Measurements from ENCODE around the gene SLC2A10.

SLC2A10 gene

DNA sequence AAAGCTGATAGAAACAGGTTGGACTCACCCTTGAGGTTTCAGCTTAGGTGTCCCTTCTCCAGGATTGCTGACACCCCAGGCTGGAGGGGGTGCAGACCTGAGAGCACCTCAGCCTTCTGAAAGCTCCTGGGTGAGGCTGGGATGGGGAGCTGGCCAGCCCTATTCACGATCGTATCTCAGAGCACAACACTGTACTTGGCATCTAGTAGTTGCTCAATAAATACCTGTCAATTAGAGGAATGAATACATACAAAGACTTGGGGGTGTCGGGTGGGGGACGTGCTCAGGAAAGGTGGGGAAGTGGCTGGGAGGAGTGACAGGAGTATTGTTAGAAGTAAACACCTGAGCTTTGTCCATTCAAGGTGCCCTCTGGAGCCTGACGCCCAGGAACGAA, 61.7 kb downstream of the SLC2A10 start:
- no peak for DNase-seq

DNA sequence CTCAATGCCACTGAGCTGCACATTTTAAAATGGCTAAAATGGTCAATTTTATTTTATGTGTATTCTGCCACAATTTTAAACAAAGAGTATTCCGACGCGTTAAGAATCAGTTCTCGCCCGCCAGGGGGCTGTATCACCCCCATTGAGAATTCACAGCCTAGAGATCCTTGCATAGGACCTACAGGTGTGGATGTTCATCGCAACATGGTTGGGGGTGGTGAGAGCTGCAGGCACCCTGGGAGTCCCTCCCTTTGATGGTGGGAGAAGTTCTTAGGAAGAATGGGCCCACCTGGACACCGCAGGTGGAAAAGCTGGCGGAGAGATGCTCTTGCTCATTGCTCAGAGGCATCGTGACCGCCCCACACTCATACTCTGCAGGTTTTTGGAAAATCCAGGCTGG, 63.5 kb downstream of the SLC2A10 start:
- DNase-seq: no peak

DNA sequence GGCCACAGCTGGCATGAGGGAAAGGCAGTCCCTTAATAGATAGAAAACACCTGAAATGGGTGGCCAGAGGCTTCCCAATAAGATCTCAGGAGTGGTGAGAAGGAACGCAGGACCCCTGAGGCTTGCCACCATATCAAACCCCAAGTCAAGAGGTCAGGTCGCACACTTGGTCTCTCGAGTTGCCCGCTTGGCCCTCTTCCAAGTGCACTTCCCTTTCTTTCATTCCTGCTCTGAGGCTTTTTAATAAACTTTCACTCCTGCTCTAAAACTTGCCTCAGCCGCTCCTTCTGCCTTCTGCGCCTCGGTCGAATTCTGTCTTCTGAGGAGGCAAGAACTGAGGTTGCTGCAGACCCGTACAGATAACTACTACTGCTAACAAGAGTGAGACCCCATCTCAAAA, 64.2 kb downstream of the SLC2A10 start:
- DNase-seq: no peak

DNA sequence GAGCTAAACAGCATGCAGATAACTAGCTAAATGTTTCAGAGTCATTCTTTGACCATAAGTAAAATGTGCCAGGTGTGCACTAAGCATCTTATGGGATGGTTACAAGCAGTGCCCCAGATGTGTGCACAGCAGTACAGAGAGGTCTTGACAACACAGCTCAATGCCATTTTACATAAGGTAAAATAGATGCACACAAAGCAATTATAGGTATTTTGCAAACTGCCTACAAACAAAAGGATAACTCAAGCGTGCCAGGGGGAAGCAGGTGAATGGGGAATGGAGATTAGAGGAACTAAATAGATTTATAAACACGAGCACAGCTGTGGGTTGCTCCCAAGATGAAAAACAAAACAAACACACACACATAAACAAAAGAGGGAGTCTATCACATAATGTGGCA, 64.8 kb downstream of the SLC2A10 start:
- DNase-seq: no peak

DNA sequence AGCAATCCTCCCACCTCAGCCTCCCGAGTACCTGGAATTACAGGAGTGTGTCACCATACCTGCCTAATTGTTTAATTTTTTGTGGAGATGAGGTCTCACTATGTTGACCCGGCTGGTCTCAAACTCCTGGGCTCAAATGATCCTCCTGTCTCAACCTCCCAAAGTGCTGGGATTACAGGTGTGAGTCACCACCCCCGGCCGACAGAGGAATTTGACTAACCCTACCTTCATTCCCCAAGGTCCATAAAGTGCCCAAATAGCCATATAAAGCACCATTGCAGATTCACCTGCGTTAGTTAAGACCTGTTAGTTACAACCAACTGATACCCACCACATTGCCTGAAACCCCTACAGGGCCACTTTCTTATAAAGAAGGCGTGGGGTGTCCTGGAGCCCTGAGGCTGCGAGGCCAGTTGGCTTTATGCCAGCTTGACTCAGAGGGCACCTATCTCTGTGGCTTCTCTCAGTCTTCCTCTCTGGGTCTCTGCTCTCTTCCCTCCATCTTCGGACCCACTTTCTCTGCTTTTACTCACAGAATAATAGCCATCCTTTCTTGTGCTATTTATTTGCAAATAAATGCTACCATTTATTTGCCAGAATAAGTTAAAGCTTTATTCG, 65.6 kb downstream of the SLC2A10 start:
- no peak for DNase-seq

DNA sequence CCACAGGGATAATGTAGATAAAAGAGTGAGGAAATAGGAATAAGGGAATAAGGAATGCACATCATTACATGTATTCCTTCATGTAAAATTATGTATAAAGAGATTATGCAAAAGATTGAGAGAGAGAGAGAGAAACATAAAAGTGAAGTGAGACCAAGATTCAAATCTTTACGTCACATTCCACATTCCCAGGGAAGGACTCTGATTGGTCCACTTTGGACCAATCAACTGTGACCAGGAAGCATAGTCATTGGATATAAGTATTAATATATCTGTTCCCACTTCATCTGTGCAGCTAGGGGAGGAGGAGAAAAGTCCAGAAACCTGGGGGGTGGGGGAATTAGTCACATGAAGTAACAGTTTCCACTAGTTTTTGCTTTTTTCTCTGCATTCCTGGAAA, 66.4 kb downstream of the SLC2A10 start:
- DNase-seq: no peak

DNA sequence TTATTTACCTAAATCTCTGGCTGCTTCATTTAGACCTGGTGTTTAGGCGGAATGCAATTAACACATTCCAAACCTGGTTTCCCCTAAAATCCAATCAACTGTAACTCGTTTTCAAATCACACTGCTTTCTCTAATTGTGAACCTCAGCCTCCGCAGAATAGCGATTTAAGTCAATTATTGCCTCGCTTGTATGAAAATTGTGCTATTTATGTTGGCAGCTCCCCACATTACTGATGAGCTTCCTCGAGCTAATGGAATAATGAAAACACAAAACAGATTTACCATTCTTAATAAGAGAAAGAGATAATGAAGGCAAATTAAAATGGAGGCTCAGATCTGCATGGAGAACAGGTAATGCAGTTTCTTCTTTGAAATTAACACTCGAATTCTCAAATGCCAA, 67.9 kb downstream of the SLC2A10 start:
- DNase-seq: no peak

DNA sequence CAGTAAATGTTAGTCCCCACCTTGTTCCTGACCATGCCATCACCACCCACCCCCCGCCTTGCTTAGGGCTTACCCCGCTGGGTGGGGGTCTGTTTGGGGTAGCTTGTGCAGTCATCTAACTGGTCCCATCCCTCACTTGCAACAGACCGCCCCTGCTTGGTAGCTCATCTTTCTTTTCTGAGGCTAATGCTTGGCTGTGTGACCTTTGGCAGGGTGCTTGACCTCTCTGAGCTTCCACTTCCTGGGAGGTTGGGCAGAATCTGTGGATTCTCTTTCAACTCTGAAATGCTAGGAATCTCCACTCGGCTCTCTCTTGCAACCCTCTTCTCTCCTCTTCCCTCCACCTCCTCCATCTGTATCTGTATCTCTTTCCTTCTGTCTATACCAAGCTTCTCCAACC, 70.4 kb downstream of the SLC2A10 start:
- no peak for DNase-seq

DNA sequence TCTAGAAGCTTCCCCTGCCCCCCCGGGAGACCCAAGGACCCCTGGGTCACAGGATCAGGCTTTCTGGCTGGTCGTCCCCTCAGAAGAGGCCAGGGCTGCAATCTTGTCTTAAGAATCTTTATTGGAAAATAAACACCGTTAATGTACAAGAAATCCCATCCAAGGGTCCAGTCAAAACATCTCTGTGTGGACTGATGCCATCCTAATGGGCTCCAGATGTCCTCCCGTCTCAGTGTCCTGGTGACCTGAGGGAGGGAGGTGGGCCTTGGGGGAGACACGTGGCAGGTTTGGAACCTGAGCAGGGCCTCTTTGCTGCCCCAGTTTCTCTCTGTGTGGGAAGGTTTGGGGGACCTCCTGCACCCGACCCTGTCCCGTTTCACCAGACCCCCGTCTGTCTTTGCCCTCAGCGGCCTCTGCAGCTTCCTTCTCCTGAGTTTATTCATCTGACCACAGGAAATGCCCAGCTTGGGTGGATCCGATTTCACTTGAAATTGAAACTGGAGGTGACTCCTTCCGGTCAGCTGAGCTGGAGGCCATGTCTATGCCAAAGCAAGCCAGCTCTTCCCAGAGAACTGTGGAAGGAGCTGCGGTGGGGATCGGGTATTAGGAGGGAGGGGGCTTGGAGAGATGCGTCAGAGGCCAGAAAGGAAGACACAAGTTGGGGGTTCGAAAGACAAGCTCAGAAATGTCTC, 75.1 kb downstream of the SLC2A10 start:
- no peak for DNase-seq
